Osteoblast (primary cell): Measurements from ENCODE around the gene TREH. TPM values are rescaled to one million over a fixed set of nuclear protein-coding genes. Genes with fewer than 3 reads are reported as not detected.

Experiments
- DNase-seq: peaks from one replicate; pipeline ENCODE4 v3.0.0; 2011; ENCODE audit warnings: low spot score, mixed read lengths; ENCODE audit not compliant: insufficient read length; ENCODE audit errors: missing footprints
- H2AFZ ChIP-seq: 2 replicates; pipeline ENCODE4 v1.6.0; 2011; ENCODE audit warnings: mild to moderate bottlenecking, low read length
- H3K27ac ChIP-seq: 2 replicates; pipeline ENCODE4 v1.5.1; 2011; ENCODE audit warnings: mild to moderate bottlenecking, low read depth, low read length, moderate library complexity
- H3K27me3 ChIP-seq: 2 replicates; pipeline ENCODE4 v1.6.0; 2012; ENCODE audit warnings: mild to moderate bottlenecking, control low read depth, inconsistent platforms, low read length, moderate library complexity; ENCODE audit not compliant: insufficient read depth
- H3K36me3 ChIP-seq: 2 replicates; pipeline ENCODE4 v1.5.1; 2011; ENCODE audit warnings: mild to moderate bottlenecking, low read length, control low read depth, moderate library complexity; ENCODE audit not compliant: insufficient read depth
- H3K4me1 ChIP-seq: 2 replicates; pipeline ENCODE4 v1.5.1; 2011; ENCODE audit warnings: mild to moderate bottlenecking, low read length, control low read depth, moderate library complexity; ENCODE audit not compliant: insufficient read depth
- H3K4me2 ChIP-seq: 2 replicates; pipeline ENCODE4 v1.6.0; 2011; ENCODE audit warnings: mild to moderate bottlenecking, low read length; ENCODE audit not compliant: insufficient read depth
- H3K4me3 ChIP-seq: fragments of 200-600 bp; sonication (generic); 3 replicates; pipeline ENCODE4 v1.5.1; 2012; ENCODE audit warnings: mild to moderate bottlenecking, low read length, inconsistent platforms; ENCODE audit not compliant: insufficient read depth
- H3K79me2 ChIP-seq: 2 replicates; pipeline ENCODE4 v1.6.0; 2012; ENCODE audit warnings: mild to moderate bottlenecking, low read length, control low read depth, inconsistent platforms; ENCODE audit not compliant: insufficient read depth
- H3K9me3 ChIP-seq: 2 replicates; pipeline ENCODE4 v1.5.1; 2011; ENCODE audit warnings: low read depth, low read length, control low read depth
- H4K20me1 ChIP-seq: 2 replicates; pipeline ENCODE4 v1.6.0; 2012; ENCODE audit warnings: mild to moderate bottlenecking, low read length, control low read depth; ENCODE audit not compliant: insufficient read depth
- CTCF ChIP-seq: IDR thresholded peaks from 2 replicates; pipeline ENCODE4 v1.5.1; 2011; ENCODE audit warnings: mild to moderate bottlenecking, low read depth, low read length, moderate library complexity; ENCODE audit errors: extremely low read depth
- total RNA-seq: library from RNA; depleted of rRNA; stranded (reverse); fragments of >200 nt; gene quantifications from 2 replicates; pipeline ENCODE4 v1.2.3, GENCODE V29; 2012

TREH gene
- total RNA-seq, 1 donor = not detected

GRCh38 chr11:118640332-118641154, 38.9 kb downstream of the TREH start:
- Histone ChIP-seq H3K4me3 (no peak overlapping the region), H2AFZ (no peak overlapping the region), H4K20me1 (peaks cover 59% of the 10 kb centered on the region), H3K27ac (no peak overlapping the region), H3K79me2 (peaks cover 41% of the 10 kb centered on the region), H3K36me3 (peaks cover 94% of the 10 kb centered on the region), H3K4me1 (peaks cover 17% of the 10 kb centered on the region), H3K9me3 (no peaks in the 10 kb centered on the region), H3K27me3 (no peaks in the 10 kb centered on the region), H3K4me2 (no peak overlapping the region)
- peak; percentile 10 for TF ChIP-seq CTCF
- DNase-seq = no peak

GRCh38 chr11:118639899-118640298, 39.6 kb downstream of the TREH start:
- no peak for TF ChIP-seq CTCF
- peaks cover 17% of the 10 kb centered on the region for H3K4me1 ChIP-seq
- peaks cover 58% of the 10 kb centered on the region for H4K20me1 ChIP-seq
- H3K27me3 ChIP-seq = no peaks in the 10 kb centered on the region
- H3K27ac ChIP-seq = no peak overlapping the region
- H3K79me2 ChIP-seq = peaks cover 40% of the 10 kb centered on the region
- no peak for DNase-seq
- no peaks in the 10 kb centered on the region for H3K9me3 ChIP-seq
- H3K36me3 ChIP-seq = peaks cover 94% of the 10 kb centered on the region
- H3K4me2 ChIP-seq = no peak overlapping the region
- H2AFZ ChIP-seq = no peak overlapping the region
- H3K4me3 ChIP-seq = no peak overlapping the region

GRCh38 chr11:118638726-118639125, 40.7 kb downstream of the TREH start:
- TF ChIP-seq CTCF = no peak
- peaks cover 51% of the 10 kb centered on the region for H4K20me1 ChIP-seq
- H3K4me2 ChIP-seq = no peak overlapping the region
- H2AFZ ChIP-seq = no peak overlapping the region
- no peak overlapping the region for H3K4me3 ChIP-seq
- no peaks in the 10 kb centered on the region for H3K27me3 ChIP-seq
- peaks cover 40% of the 10 kb centered on the region for H3K79me2 ChIP-seq
- H3K36me3 ChIP-seq = peaks cover 84% of the 10 kb centered on the region
- no peaks in the 10 kb centered on the region for H3K9me3 ChIP-seq
- no peak overlapping the region for H3K27ac ChIP-seq
- peaks cover 26% of the 10 kb centered on the region for H3K4me1 ChIP-seq
- no peak for DNase-seq

- Histone ChIP-seq H3K4me3 (no peak overlapping the region), H4K20me1 (peaks cover 36% of the 10 kb centered on the region), H2AFZ (no peak overlapping the region), H3K4me1 (peaks cover 35% of the 10 kb centered on the region), H3K36me3 (peaks cover 81% of the 10 kb centered on the region), H3K27me3 (no peaks in the 10 kb centered on the region), H3K27ac (peak overlapping the region; percentile 46), H3K4me2 (no peak overlapping the region), H3K9me3 (no peaks in the 10 kb centered on the region), H3K79me2 (peaks cover 31% of the 10 kb centered on the region)
- DNase-seq = peak; percentile 91
- no peak for TF ChIP-seq CTCF
Measured at GRCh38 chr11:118636569-118637290, 42.7 kb downstream of the TREH start.
